HG03064 (cell line): ENCODE results near the gene USP25.

ENCODE experiments used
- ATAC-seq: cut with Tn5 transposase; IDR thresholded peaks from one replicate; pipeline ENCODE4 v1.9.1; 2021; ENCODE audit warnings: low read depth; ENCODE audit not compliant: unreplicated experiment

USP25 gene

GRCh38 chr21:15761507-15762100 lies 31.8 kb downstream of the USP25 start:
- ATAC-seq, result no peak

GRCh38 chr21:15763359-15763758 lies 33.6 kb downstream of the USP25 start:
- ATAC-seq, result no peak

- no peak for ATAC-seq
Measured at GRCh38 chr21:15764878-15765277, 35.1 kb downstream of the USP25 start.

- ATAC-seq, result no peak
Measured at GRCh38 chr21:15766952-15767603, 37.3 kb downstream of the USP25 start.

GRCh38 chr21:15768045-15768601 lies 38.3 kb downstream of the USP25 start:
- no peak for ATAC-seq

- ATAC-seq, result no peak
Measured at GRCh38 chr21:15768853-15769252, 39.1 kb downstream of the USP25 start.

GRCh38 chr21:15771311-15771710 lies 41.5 kb downstream of the USP25 start:
- ATAC-seq, result no peak

- ATAC-seq, result no peak
Measured at GRCh38 chr21:15772654-15773053, 42.9 kb downstream of the USP25 start.

- ATAC-seq, result no peak
Measured at GRCh38 chr21:15774590-15774989, 44.8 kb downstream of the USP25 start.

GRCh38 chr21:15775291-15775690 lies 45.5 kb downstream of the USP25 start:
- ATAC-seq, result no peak

GRCh38 chr21:15775981-15776380 lies 46.2 kb downstream of the USP25 start:
- no peak for ATAC-seq

GRCh38 chr21:15776818-15777217 lies 47.0 kb downstream of the USP25 start:
- no peak for ATAC-seq

- no peak for ATAC-seq
Measured at GRCh38 chr21:15781986-15782385, 52.2 kb downstream of the USP25 start.

GRCh38 chr21:15788847-15789523 lies 59.2 kb downstream of the USP25 start:
- no peak for ATAC-seq

- no peak for ATAC-seq
Measured at GRCh38 chr21:15793109-15793508, 63.3 kb downstream of the USP25 start.

GRCh38 chr21:15793550-15794235 lies 63.9 kb downstream of the USP25 start:
- ATAC-seq, result no peak

- no peak for ATAC-seq
Measured at GRCh38 chr21:15794277-15794912, 64.6 kb downstream of the USP25 start.

GRCh38 chr21:15795533-15795932 lies 65.8 kb downstream of the USP25 start:
- no peak for ATAC-seq

- no peak for ATAC-seq
Measured at GRCh38 chr21:15797577-15798363, 68.0 kb downstream of the USP25 start.

GRCh38 chr21:15801352-15801863 lies 71.6 kb downstream of the USP25 start:
- no peak for ATAC-seq
